Osteocyte (in vitro differentiated cells): ENCODE data around the gene CADM1. TPM values are rescaled to one million over a fixed set of nuclear protein-coding genes. Genes with fewer than 3 reads are reported as not detected.

Experiments used
- DNase-seq: peaks from one replicate; pipeline ENCODE4 v3.0.0; 2021; ENCODE audit warnings: mixed read lengths; ENCODE audit not compliant: unreplicated experiment; ENCODE audit errors: extremely low spot score
- H3K27ac Mint-ChIP-seq: one replicate; pipeline ENCODE4 v1.8.0; 2021; ENCODE audit warnings: mild to moderate bottlenecking, mixed read lengths; ENCODE audit not compliant: unreplicated experiment
- H3K27me3 Mint-ChIP-seq: one replicate; pipeline ENCODE4 v1.8.0; 2021; ENCODE audit warnings: mixed read lengths; ENCODE audit not compliant: unreplicated experiment
- H3K36me3 Mint-ChIP-seq: one replicate; pipeline ENCODE4 v1.8.0; 2021; ENCODE audit warnings: mixed read lengths; ENCODE audit not compliant: unreplicated experiment
- H3K4me1 Mint-ChIP-seq: one replicate; pipeline ENCODE4 v1.8.0; 2021; ENCODE audit warnings: mixed read lengths; ENCODE audit not compliant: unreplicated experiment
- H3K4me3 Mint-ChIP-seq: one replicate; pipeline ENCODE4 v1.8.0; 2021; ENCODE audit warnings: mild to moderate bottlenecking, moderate library complexity, mixed read lengths; ENCODE audit not compliant: unreplicated experiment
- H3K9me3 Mint-ChIP-seq: one replicate; pipeline ENCODE4 v1.8.0; 2021; ENCODE audit warnings: mixed read lengths; ENCODE audit not compliant: unreplicated experiment
- CTCF ChIP-seq: fragments of 200-600 bp; sonication (generic); IDR thresholded peaks from 2 replicates; pipeline ENCODE4 v1.5.0; 2021; ENCODE audit warnings: antibody characterized with exemption, mild to moderate bottlenecking, moderate library complexity
- long read RNA-seq: library from polyadenylated mRNA; unstranded; transcript quantifications from one replicate; pipeline ENCODE4 v2.0.0, GENCODE V29; 2021
- total RNA-seq: library from RNA; stranded (reverse); gene quantifications from 2 replicates; pipeline ENCODE4 v1.2.1, GENCODE V29; 2021

CADM1 gene
- 19.6 and 24.2 TPM in 2 replicates for total RNA-seq
- long read RNA-seq, partial matches to known transcripts, result 84 of 89 reads
- long read RNA-seq, other reads (novel, unspliced or antisense), result 3 of 89 reads

DNA sequence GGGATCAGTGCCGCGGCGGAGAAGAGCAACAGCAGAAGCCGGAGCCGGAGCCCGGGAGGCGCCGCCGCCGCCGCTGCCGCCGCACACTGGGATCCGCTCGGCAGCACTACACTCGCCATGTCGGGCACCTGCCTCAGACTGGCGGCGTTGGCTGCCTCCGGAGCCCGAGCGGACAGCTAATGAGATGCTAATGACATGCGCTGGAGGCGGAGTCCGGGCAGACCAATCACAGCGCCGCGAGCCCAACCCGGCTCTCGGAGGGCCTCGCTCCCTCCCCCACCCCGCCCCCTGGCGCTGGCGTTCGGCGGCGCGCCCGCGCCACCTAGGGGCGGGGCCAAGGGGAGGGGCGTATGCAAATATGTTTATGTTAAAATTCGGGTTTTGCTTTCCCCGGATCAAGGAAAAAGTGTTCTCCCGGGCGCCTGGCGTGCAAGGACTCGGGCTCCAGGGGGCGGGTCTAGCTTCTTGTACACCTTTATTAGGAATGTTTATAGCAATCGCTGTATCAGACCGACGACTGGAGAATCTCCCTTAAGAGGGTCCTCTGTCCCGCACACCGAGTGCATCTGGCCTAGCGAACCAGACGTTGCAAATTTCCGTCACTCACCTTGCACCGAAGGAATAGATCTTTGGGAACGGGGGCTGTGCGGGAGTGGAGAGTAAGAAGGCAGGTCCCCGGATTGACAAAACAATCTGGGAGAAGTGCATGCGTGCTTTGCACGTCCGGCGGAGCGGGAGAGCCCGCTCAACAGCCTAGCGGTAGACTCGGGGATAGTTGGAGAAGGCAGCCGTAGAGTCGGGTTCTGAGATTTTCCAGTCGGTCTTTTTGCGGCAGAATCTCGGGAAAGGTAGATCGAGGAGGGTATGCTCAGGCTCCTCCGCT is at the start of gene CADM1:
TSS of gene CADM1 (minus strand) at position 140 of the 883 bp plus-strand sequence.
- Mint-ChIP-seq H3K36me3 (no peaks in the 10 kb centered on the region), H3K4me3 (peak within 1 kb of the TSS; percentile 87), H3K27me3 (peaks cover 42% of the 10 kb centered on the region), H3K4me1 (peaks cover 7% of the 10 kb centered on the region), H3K27ac (peak within 1 kb of the TSS; percentile 64), H3K9me3 (no peaks in the 10 kb centered on the region)
- TF ChIP-seq CTCF, result peak; percentile 77
- peak; percentile 98 for DNase-seq

GRCh38 chr11:115552773-115553438 is 48.7 kb upstream of the CADM1 start:
- Mint-ChIP-seq H3K9me3 (no peaks in the 10 kb centered on the region), H3K27me3 (peaks cover 31% of the 10 kb centered on the region), H3K36me3 (no peaks in the 10 kb centered on the region), H3K4me3 (no peak overlapping the region), H3K4me1 (no peaks in the 10 kb centered on the region), H3K27ac (no peak overlapping the region)
- no peak for DNase-seq
- TF ChIP-seq CTCF, result no peak

DNA sequence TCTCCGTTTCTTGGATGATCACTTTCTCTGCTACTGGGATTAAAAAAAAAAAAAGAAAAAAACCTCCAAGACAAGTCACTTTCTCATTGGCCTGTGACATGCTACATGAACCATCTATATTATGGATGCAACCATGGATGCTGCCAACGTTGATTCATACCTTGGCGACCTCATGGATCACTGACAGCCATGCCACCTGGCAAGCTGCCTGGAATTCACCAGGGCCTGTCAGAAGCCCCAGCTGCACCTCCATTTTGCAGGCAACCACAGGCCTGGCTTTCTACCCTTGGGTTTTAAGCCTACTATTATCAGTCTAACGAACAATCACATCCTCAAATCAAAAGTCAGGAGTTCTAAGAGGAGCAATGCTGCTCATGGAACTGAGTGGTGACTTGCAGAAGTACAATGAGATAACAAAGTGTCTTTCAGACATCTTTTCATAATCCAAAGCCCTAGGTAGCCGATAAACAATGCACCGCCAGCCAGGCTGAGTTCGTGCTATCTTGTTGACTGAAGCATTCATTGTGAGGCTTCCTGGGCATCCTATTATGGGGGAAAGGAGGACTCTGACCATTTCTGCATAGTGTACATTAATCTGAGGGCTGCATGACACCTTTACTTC is 48.0 kb upstream of the CADM1 start:
- TF ChIP-seq CTCF, result no peak
- Mint-ChIP-seq H3K4me3 (no peak overlapping the region), H3K4me1 (peaks cover 2% of the 10 kb centered on the region), H3K27ac (no peak overlapping the region), H3K27me3 (peaks cover 35% of the 10 kb centered on the region), H3K36me3 (no peaks in the 10 kb centered on the region), H3K9me3 (no peaks in the 10 kb centered on the region)
- no peak for DNase-seq

DNA sequence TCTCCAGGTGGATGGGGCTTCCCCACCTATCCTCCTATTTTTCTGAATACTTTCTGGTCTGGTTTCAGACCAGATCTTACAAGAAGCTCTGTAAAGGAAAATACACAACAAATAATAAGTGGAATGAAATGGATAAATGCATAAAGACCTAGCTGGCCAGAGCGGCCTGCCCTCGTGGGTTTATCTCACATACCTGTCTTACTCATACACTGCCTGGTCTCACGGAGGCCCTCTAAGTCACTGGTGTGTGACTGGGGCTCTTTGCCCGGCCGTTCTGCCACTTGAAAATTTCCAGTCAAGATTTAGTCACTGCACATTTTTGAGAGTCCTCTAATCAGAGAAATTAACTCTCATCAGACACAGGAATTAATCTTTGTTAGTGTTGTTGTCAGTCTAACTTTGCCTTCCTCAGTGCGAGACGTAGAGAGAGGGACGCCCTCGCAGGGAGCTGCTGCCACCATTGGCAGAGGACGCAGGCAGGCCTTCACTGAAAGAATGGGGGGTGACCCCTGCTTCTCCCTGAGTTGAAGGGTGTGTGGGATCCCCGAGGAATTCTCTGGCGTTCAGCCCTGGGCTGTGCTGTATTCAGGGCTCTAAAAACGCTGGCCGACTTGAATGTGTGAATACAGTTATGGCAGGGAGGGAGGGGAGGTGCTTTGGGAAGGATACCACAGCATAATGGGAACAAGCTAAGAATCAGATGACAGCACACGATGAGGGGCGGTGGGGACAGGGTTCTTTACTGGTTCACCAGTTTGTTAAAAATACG is 46.3 kb upstream of the CADM1 start:
- no peak for TF ChIP-seq CTCF
- Mint-ChIP-seq H3K27ac (no peak overlapping the region), H3K27me3 (peaks cover 47% of the 10 kb centered on the region), H3K36me3 (no peaks in the 10 kb centered on the region), H3K9me3 (no peaks in the 10 kb centered on the region), H3K4me3 (no peak overlapping the region), H3K4me1 (peaks cover 2% of the 10 kb centered on the region)
- no peak for DNase-seq
